ENCODE results near the gene CCR7.

Gene CCR7, protein sequence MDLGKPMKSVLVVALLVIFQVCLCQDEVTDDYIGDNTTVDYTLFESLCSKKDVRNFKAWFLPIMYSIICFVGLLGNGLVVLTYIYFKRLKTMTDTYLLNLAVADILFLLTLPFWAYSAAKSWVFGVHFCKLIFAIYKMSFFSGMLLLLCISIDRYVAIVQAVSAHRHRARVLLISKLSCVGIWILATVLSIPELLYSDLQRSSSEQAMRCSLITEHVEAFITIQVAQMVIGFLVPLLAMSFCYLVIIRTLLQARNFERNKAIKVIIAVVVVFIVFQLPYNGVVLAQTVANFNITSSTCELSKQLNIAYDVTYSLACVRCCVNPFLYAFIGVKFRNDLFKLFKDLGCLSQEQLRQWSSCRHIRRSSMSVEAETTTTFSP

DNA sequence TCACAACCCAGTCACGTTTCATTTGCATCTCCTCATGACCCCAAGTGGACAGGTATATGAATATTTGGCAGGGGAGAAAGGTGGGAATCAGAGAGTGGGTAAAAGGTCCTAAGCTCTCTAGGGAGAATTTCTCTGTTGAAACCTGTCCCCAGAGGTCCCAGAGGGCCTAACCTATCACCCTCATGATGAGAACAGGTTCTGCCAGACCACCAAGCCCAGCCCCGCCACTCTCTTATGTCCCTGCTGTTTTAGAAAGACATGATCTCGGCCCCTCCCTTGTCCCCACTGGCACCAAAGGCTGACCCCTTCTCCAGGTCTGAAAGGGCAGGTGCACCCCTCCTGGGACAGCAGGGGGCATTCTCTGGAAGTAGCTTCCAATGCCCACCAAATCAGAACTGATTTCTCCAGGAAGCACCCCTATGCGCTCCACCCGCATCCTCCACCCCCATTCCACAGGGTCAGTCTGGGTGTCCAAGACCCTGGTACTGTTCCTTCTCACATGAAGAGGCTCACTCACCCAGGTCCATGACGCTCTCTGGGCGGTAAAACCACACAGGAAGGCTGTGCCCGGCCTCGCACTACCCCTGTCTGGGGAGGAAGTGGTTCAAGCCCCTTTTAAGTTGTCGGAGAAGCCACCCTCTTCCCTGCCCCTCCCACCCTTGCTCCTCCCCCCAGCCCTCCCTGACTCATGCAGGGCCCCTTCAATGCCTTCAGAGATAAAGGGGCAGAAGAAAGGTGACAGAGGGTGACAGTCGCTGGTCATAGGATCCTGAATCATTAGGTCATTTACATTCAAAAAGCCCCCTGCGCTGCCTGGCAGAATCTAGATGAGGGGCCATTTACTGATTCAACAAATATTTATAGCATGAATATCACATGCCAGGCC, at the start of gene CCR7:
TSS of gene CCR7 (minus strand) at position 590 of the 886 bp plus-strand sequence. CDS start at position 527, 63 bp downstream.
- DNase-seq (ENCODE audit: low read depth), result peak; percentile 87

DNA sequence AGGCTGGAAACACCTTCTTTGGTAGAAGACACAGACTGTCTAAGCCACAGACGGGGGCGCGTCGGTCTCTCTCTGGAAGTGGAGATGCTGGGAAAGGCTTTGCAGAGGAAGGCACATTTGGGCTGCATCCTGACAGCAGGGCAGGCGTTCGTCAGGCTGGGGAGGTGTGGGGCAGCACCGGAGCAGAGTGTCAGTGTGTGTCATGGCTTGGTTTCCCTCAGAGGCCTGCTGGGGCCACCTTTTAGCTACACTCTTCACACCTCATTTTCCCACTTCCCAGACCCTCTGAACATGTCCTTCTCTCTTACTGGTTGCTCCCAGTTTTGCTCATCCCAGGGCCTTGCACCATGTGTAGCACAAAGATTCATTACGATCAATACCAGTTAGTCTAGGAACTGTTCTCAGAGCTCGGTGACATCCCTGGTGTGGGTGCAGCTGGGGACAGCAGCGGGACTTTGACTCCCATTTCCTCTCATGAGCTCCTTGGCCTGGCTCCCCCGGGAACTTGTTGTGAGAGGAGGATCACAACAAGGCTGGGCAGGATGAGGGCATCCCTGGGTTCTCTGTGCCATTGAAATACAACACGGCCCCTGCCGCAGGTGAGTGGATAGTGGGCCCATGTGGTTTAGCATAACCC, 49.3 kb upstream of the CCR7 start:
- no peak for DNase-seq (ENCODE audit: low read depth)

DNA sequence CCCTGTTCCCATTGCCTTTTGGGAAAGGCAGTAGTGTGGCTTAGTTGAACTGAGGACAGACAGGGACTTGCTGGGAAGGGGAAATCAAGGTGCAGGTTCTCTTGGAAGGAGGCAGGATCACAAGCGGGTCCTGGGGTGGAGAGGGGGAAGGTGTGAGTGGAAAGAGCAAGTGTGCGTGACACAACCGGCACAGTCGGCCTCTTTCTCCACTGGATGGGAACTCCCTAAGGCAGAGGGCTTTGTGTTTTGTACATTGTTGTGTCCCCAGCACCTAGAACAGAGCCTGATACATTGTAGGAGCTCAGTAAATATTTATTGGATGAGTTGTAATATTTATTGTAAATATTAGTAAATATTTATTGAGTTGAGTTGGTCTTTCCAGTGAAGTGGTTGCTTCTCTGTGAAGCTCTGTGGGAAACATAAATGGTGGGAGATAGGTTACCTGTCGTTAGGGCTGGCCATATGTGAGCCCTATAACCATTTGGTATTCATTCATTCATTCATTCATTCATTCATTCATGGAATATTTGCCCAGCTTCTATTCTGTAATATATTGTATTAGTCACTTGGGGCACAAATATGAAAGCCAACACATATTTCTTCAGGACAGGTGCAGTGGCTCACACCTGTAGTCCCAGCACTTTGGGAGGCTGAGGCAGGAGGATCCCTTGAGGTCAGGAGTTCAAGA, 48.3 kb upstream of the CCR7 start:
- no peak for DNase-seq (ENCODE audit: low read depth)

DNA sequence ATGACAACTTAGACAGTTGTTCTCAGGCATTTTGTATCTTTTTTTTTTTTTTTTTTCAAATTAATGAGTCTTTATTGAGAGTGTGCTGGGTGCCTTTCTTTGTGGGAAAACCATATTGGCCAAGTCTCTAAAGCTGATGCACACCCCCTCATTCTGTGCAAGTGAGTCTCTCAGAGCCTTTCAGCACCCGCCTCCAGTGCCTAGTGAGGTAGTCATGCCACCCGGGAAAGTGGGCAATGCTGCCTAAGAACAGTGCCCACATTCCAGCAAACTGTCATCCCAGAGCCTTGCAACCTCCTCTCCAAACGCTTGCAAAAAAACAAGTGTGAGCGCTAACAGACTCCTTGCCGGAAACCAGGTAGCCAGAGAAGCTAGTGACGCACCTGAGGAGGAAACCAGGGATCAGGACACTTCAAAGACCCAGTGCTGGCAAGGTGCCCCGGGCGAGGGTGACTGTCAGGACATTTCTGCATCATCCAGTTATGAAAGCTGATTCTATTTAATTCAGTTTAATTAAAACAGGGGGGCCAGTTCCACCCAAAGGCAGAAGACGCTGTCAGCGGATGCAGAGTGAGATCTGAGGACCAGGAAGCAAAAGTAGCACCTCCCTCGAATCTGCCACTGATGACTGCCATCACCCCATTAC, 47.5 kb upstream of the CCR7 start:
- peak; percentile 85 for DNase-seq (ENCODE audit: low read depth)

DNA sequence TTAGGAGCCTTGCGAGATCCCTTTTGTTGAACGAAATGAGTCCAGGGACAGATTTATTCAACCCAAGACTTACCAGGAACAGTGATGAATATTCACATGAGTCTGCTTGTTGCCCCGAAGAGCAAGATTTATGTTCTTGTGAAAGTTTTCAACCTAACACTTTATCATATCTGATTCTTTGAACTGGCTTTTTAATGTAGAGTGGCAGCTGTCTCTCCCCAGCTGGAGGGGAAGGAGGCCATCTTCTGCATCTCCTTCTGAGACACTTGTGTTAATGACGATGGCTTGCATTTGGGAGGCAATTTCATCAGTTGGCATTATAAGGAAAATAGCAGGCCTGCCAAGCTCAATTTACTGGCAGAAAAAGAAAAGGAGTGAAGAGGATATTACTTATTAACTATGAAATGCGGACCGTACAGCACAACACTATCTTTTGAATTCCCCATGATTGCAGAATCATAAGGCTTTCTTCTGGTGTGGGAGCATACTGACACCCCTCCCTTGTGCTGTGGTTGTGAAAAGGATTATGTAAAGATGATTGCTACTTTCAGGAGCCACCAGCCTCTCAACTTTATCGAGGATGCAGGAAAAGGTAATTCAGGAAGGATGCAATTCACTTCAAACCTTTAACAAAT, 46.7 kb upstream of the CCR7 start:
- no peak for DNase-seq (ENCODE audit: low read depth)

DNA sequence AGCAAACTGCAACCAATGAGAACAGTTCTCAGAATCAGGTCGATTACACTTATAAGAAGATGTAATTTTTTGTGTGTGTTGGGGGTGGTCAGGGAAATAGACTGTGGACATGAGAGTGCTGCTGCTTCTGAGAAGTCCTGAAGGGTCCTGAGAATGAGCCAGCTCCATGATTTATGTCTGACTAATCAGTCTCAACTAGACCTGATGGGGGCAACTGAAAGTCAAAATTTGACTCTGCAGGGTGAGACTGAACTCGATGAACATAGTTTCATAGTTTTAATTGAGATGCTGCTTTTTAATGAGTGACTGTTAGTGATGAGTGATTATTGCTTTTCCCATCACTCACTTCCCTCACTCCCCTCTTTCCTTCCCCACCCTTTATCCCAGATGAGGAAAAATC, 45.1 kb upstream of the CCR7 start:
- DNase-seq (ENCODE audit: low read depth), result no peak

DNA sequence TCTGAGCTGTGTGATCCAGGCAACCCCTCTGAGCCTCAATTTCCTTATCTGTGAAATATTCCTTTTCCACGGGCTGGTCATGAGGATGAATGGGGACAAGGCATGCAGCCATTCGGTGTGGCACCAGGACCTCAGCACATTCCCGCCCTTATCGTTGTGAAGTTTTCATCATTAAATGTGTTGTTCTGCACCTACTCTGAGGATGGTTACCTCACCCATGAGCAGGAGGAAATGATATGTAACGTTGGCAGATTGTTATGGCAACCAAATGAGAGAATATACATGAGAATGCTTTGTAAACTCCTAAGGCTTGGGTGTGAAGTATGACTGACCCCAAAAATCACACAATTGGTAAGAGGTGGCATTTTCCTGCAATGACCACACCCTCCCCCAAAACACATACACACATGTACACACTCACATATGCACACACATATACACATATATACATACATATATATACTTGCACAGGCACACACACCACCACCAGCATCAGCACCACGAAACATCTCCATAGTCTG, 42.8 kb upstream of the CCR7 start:
- DNase-seq (ENCODE audit: low read depth), result no peak

DNA sequence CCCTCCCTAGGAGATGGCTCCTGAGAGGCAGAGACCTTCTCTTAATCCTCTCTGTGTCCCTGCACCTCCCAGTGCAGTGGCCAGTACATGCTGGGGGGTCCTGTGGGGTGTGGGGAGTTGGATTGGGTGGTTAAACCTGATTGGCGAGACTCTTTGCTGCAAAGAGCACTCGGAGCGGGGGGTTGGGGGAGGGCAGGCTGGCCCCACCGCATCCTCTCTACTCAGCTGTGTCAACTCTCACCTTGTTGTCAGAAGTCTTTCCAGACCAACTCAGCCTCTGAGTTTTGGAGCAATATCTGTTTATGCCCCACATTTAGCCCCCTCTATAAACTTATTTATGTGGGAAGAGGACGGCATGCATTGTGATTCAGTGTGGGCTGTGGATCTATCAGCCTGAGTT, 42.4 kb upstream of the CCR7 start:
- no peak for DNase-seq (ENCODE audit: low read depth)

DNA sequence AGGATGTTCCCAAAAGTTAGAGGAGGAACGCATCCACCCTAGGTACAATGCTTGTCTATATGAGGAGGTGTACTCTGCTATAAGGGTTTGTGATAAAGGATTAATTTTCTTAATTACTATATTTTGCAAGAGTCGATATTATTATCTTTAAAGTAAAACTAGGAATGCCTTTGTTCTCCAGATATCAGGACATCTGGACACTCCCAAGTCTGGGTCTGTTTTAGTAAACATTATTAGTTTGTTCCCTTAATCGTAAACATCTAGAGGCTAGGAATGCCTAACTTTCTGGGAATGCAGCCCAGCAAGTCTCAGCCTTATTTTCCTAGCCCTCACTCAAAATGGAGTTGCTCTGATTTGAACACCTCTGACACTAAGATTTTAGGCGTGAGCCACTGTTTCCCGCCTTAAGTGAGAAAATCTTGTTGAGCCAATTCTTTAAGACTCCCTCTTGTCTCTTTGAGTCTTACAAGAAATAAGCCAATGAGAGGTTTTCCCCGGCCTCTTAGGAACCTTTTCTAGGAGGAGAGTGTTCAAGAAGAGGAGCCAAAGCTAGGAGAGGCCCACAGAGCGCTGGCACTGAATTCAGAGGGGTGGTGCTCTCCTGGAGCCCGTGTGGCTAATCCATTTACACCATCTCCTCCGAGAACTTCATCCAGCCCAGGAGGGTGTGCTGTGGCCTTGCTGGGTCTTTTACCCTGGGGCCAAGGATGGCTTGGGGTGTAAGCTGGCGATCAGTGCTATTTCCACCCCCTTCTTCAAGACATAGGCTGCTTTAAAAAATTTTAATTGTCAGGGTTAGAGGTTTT, 41.5 kb upstream of the CCR7 start:
- DNase-seq (ENCODE audit: low read depth), result no peak

DNA sequence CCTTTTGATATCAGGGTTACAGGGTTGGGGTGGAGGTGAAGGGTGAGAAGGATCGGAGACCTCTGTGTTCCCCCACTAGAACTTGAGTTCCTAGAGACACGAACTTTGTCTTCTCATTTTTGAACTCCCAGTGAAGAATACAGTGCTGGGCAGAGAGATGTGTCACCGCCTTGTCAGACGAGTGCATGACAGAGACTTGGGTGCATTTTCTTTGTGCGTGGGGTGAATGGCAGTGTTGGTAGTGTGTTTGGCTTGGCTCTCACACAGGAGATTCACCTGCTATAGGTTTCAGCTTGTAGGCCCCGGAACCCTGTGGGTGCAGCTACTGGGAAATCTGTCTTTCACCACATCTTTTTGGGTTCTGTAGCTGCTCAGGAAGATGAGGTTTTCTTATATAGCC, 40.0 kb upstream of the CCR7 start:
- peak; percentile 54 for DNase-seq (ENCODE audit: low read depth)

DNA sequence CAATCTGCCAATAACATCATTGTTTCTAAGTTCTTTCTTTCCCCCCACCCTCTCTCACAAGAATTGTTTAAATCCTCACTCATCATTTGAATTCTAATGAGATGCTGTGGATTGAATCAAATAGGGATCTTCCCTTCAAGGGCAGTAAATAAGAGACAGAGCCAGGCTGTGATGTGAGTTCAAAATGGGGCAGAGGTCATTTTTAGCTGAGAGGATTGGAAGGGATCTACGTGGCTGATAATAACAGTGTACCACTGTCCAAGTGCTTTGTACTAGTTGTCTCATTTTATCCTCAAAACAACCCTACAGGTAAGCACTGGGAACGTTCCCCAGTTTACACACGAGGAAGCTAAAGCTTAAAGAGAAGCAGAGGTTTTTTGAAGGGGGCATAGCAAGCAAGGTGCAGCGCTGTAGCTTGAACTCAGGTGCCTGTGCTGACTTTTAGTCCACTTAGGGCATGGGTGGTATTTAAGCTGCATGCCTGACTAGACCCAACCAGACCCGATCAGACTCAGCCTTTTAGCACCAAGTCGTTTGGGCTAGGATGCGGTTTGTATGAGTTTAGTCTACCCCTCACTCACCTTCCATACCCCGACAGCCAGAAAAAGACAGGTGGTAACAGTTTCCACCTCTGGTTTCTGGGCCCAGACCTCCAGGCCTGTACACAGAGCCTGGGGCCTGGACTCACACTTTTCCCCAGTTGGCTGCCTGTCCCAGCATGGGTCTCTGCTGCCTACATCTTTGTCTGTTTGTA, 39.2 kb upstream of the CCR7 start:
- DNase-seq (ENCODE audit: low read depth), result no peak

DNA sequence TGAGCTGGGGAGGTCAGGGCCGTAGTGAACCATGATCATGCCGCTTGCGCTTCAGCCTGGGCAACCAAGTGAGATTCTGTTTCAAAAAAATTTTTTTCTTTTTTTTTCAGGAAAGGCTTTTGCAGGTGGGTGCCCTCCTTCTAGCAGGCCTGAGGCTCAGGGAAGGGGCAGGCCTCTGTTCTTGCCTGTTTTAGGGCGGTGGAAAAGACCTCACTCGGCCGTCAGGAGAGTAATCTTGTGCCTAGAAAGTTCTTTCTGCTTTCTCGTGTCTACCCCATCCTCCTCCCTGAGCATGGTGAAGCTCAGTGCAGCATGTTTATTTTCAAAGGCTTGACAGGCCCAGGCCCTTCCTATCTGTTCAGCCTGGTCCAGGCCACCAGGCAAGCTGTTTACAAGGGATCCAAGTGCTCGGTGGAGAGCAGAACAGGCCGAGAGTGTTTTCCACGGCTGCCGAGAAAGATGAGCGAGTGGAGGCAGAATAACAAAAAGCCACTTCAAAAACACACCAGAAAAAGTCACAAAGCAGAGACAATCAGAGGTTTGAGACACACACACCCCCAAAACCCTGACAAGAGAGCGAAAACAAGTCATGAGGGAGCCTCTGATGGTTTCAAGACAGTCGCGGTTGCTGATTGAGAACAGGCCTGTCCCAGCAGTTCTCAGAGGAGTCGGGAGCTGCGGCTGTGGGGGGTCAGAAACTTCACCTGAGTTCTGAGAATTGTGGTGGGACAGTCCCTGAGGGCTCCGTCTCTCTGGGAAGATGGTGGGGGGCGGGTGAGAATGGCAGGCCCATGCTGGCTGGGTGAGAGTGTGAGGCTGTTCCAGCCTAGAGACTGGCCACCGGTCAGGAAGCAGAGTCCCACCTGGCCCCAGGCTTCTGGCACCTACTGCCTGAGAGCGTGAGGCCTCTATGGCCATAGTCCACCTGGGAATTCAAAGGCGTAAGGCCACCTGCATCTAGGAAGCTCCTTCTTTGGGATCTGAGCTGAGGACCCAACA, 37.5 kb upstream of the CCR7 start:
- DNase-seq (ENCODE audit: low read depth), result peak; percentile 42

DNA sequence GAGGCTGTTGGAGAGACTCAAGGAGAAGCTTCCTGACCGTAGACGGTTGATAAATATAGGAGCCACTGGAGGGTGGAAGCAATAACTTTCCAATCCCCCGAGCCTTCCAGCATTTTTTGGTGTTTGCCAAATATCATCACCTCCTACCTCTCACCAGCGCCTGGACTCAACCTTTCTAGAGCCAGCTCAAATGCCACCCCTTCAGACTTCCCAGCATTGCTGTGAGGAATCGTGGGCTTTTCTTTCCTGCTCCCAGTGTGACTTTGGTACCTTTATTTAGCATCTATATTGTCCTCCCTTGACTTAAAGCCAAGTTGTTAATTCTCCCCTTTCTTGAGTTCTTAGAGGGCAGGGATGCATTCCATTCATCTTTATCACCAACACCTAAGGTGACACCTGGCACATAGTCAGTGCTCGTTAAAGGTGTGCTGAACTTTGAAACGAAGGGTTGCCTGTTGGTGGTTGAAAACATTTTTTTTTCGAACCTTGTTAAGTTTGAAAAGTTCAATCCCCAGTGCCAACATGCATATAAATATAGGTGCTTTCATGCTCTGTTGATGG, 35.3 kb upstream of the CCR7 start:
- DNase-seq (ENCODE audit: low read depth), result no peak

DNA sequence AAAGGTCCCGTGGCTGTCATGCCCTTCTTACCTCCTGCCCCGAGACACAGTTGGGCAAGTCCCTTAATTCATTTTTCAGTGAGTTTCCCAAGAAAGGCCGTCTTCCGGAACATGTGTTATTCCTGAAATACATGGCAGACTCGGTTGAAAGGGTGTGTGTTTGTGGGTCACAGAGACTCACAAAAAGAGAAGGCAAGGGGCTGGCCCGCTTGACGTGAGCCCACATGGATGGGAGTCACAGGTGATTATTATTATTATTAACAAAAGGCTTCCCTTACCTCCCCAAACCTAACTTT, 34.1 kb upstream of the CCR7 start:
- no peak for DNase-seq (ENCODE audit: low read depth)

DNA sequence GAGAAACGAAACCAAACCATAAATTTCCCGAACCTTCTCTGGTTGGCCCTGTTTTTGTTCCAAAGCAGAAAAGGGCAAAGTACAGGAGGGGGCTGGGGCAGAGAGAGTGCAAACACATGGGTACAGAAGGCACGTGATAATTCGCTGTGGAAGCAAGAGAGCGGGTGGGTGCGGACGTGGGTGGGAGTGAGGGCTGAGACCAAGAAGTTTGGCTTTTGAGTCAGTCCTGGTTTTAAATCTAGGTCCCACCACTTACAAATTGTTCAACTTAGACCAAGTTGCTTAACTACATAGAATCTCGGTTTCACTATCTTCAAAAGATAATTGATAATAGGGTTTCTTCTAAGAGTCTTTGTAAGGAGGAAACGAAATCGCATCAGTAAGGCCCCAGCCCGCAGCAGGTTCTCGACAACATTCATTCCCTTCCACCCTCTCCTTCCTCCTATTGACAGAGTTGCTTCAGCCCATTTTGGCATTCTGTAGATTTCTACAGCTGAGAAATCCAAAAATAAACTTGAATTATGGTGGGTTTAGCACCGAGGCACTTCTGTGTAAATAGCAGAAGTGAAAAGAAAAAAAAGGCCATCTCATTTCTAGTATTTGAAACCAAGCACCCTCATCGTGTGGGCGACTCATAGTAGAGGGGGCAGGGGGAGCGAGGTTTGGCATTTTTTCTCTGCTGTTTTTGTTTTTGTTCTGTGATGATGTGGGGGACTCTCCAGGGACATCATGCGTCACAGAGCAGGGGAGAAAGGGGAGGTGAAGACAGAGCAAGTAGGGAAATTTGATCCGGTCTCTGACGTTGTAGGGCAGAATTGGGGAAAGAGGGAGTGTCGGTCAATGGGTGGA, 33.6 kb upstream of the CCR7 start:
- DNase-seq (ENCODE audit: low read depth), result peak; percentile 77

DNA sequence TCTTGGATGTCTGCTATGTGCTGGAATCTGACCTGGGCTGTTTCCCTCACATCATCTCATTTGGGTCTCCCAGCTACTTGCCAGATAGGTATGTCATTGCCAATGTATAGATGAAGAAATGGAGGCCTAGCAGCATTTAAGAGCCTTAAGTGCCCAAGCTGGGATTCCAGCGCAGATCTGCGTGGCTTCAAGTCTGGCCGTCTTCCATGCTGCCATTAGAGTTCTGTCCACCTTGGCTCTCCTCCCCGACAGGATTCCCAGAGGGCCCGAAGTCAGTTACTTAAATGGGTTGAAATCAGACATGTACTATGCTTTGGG, 33.0 kb upstream of the CCR7 start:
- no peak for DNase-seq (ENCODE audit: low read depth)
